Measurements from ENCODE around the gene CREBL2. TPM values are rescaled to one million over a fixed set of nuclear protein-coding genes. Genes with fewer than 3 reads are reported as not detected.
"Not testable (repeated sequence)": the region's sequence is repeated elsewhere in the genome, so short reads cannot be mapped to it uniquely, and the experiment has no call there.

CREBL2 gene
- total RNA-seq, 2 donors from 2014 or later: 22.7 to 27.4 TPM

GRCh38 chr12:12572659-12573058 lies 39.0 kb upstream of the CREBL2 start:
- H3K9me3 ChIP-seq: no peaks in the 10 kb centered on the region
- H3K4me1 ChIP-seq: no peaks in the 10 kb centered on the region
- DNase-seq (ENCODE audit: low spot score): no peak
- no peaks in the 10 kb centered on the region for H3K36me3 ChIP-seq
- no peak for TF ChIP-seq CTCF (IDR thresholded peaks at IDR 0.05)
- no peak overlapping the region for H3K27ac ChIP-seq
- H3K4me3 ChIP-seq: no peak overlapping the region
- H3K27me3 ChIP-seq: no peaks in the 10 kb centered on the region

- H3K36me3 ChIP-seq: no peaks in the 10 kb centered on the region
- H3K4me1 ChIP-seq: no peaks in the 10 kb centered on the region
- H3K27ac ChIP-seq: no peak overlapping the region
- no peaks in the 10 kb centered on the region for H3K9me3 ChIP-seq
- no peak for TF ChIP-seq CTCF (IDR thresholded peaks at IDR 0.05)
- no peaks in the 10 kb centered on the region for H3K27me3 ChIP-seq
- no peak overlapping the region for H3K4me3 ChIP-seq
- DNase-seq (ENCODE audit: low spot score): no peak
These were observed 33.9 kb upstream of the CREBL2 start for GRCh38 chr12:12577786-12578185.

GRCh38 chr12:12580716-12581115 lies 31.0 kb upstream of the CREBL2 start:
- not testable (repeated sequence) for DNase-seq (ENCODE audit: low spot score); H3K36me3 ChIP-seq; H3K4me1 ChIP-seq; H3K27ac ChIP-seq; H3K27me3 ChIP-seq; H3K9me3 ChIP-seq; H3K4me3 ChIP-seq

- TF ChIP-seq CTCF (IDR thresholded peaks at IDR 0.05): no peak
- DNase-seq (ENCODE audit: low spot score): no peak
- Histone ChIP-seq H3K36me3 (no peaks in the 10 kb centered on the region), H3K27ac (no peak overlapping the region), H3K9me3 (no peaks in the 10 kb centered on the region), H3K4me1 (no peaks in the 10 kb centered on the region), H3K4me3 (no peak overlapping the region), H3K27me3 (no peaks in the 10 kb centered on the region)
These were observed 29.3 kb upstream of the CREBL2 start for GRCh38 chr12:12582193-12582881.

GRCh38 chr12:12582895-12583303 lies 28.8 kb upstream of the CREBL2 start:
- Histone ChIP-seq H3K4me1 (no peaks in the 10 kb centered on the region), H3K27ac (no peak overlapping the region), H3K4me3 (no peak overlapping the region), H3K9me3 (no peaks in the 10 kb centered on the region), H3K36me3 (no peaks in the 10 kb centered on the region), H3K27me3 (no peaks in the 10 kb centered on the region)
- DNase-seq (ENCODE audit: low spot score): no peak
- no peak for TF ChIP-seq CTCF (IDR thresholded peaks at IDR 0.05)

GRCh38 chr12:12583510-12584178 lies 28.0 kb upstream of the CREBL2 start:
- DNase-seq (ENCODE audit: low spot score): no peak
- no peaks in the 10 kb centered on the region for H3K9me3 ChIP-seq
- no peaks in the 10 kb centered on the region for H3K27me3 ChIP-seq
- H3K36me3 ChIP-seq: no peaks in the 10 kb centered on the region
- no peak overlapping the region for H3K4me3 ChIP-seq
- H3K27ac ChIP-seq: no peak overlapping the region
- no peak for TF ChIP-seq CTCF (IDR thresholded peaks at IDR 0.05)
- no peaks in the 10 kb centered on the region for H3K4me1 ChIP-seq
